ENCODE data around the gene ZNF512B.
"Not testable (repeated sequence)": the region's sequence is repeated elsewhere in the genome, so short reads cannot be mapped to it uniquely, and the experiment has no call there.

GRCh38 chr20:63960654-63961621 is 8.8 kb downstream of the ZNF512B start:
- TF ChIP-seq, protein P1, sequence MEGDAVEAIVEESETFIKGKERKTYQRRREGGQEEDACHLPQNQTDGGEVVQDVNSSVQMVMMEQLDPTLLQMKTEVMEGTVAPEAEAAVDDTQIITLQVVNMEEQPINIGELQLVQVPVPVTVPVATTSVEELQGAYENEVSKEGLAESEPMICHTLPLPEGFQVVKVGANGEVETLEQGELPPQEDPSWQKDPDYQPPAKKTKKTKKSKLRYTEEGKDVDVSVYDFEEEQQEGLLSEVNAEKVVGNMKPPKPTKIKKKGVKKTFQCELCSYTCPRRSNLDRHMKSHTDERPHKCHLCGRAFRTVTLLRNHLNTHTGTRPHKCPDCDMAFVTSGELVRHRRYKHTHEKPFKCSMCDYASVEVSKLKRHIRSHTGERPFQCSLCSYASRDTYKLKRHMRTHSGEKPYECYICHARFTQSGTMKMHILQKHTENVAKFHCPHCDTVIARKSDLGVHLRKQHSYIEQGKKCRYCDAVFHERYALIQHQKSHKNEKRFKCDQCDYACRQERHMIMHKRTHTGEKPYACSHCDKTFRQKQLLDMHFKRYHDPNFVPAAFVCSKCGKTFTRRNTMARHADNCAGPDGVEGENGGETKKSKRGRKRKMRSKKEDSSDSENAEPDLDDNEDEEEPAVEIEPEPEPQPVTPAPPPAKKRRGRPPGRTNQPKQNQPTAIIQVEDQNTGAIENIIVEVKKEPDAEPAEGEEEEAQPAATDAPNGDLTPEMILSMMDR (IDR thresholded peaks at IDR 0.05) = not testable (repeated sequence)
- TF ChIP-seq POLR2A (IDR thresholded peaks at IDR 0.05) = not testable (repeated sequence)
